ENCODE results near the gene GSAP.
"Not testable (repeated sequence)": the region's sequence is repeated elsewhere in the genome, so short reads cannot be mapped to it uniquely, and the experiment has no call there.

GSAP gene

GRCh38 chr7:77415823-77416620, at the start of gene GSAP:
TSS of gene GSAP (minus strand) at chr7:77416349. CDS start at chr7:77416321, 28 bp downstream.
- DNase-seq = peak; percentile 59

- DNase-seq = no peak
Observed at GRCh38 chr7:77465256-77465655, 49.1 kb upstream of the GSAP start.

GRCh38 chr7:77464589-77464988, 48.4 kb upstream of the GSAP start:
- DNase-seq = no peak

GRCh38 chr7:77463632-77464031, 47.5 kb upstream of the GSAP start:
- not testable (repeated sequence) for DNase-seq

GRCh38 chr7:77461842-77462241, 45.7 kb upstream of the GSAP start:
- DNase-seq = no peak

- no peak for DNase-seq
Observed at GRCh38 chr7:77461246-77461645, 45.1 kb upstream of the GSAP start.

GRCh38 chr7:77460057-77460486, 43.9 kb upstream of the GSAP start:
- peak; percentile 20 for DNase-seq

GRCh38 chr7:77459311-77459726, 43.2 kb upstream of the GSAP start:
- DNase-seq = no peak

- DNase-seq = no peak
Observed at GRCh38 chr7:77458786-77459185, 42.6 kb upstream of the GSAP start.

- DNase-seq = no peak
Observed at GRCh38 chr7:77457779-77458178, 41.6 kb upstream of the GSAP start.

- no peak for DNase-seq
Observed at GRCh38 chr7:77456696-77457095, 40.5 kb upstream of the GSAP start.

GRCh38 chr7:77455321-77455720, 39.2 kb upstream of the GSAP start:
- no peak for DNase-seq

- DNase-seq = no peak
Observed at GRCh38 chr7:77454802-77455201, 38.7 kb upstream of the GSAP start.

GRCh38 chr7:77453531-77453930, 37.4 kb upstream of the GSAP start:
- DNase-seq = no peak

GRCh38 chr7:77451950-77452349, 35.8 kb upstream of the GSAP start:
- not testable (repeated sequence) for DNase-seq

GRCh38 chr7:77450613-77451012, 34.5 kb upstream of the GSAP start:
- DNase-seq = no peak

GRCh38 chr7:77450054-77450453, 33.9 kb upstream of the GSAP start:
- no peak for DNase-seq

GRCh38 chr7:77447616-77448015, 31.5 kb upstream of the GSAP start:
- DNase-seq = no peak

GRCh38 chr7:77444123-77444522, 28.0 kb upstream of the GSAP start:
- DNase-seq = no peak

GRCh38 chr7:77443042-77443441, 26.9 kb upstream of the GSAP start:
- no peak for DNase-seq

GRCh38 chr7:77442636-77443035, 26.5 kb upstream of the GSAP start:
- DNase-seq = no peak

- no peak for DNase-seq
Observed at GRCh38 chr7:77441046-77441445, 24.9 kb upstream of the GSAP start.

- no peak for DNase-seq
Observed at GRCh38 chr7:77439572-77439971, 23.4 kb upstream of the GSAP start.

GRCh38 chr7:77438131-77438530, 22.0 kb upstream of the GSAP start:
- no peak for DNase-seq
